T follicular helper cell (primary cell): ENCODE results near the gene S100A14.
"Not testable (repeated sequence)": the region's sequence is repeated elsewhere in the genome, so short reads cannot be mapped to it uniquely, and the experiment has no call there.

Experiments used
- DNase-seq: peaks from one replicate; pipeline ENCODE4 v3.0.0-alpha.2; 2020; ENCODE audit warnings: low read depth

Gene S100A14

GRCh38 chr1:153615406-153615805, 719 bp downstream of the S100A14 start:
- DNase-seq, result no peak

- DNase-seq, result no peak
These were observed 1.2 kb downstream of the S100A14 start for GRCh38 chr1:153614906-153615305.

GRCh38 chr1:153614189-153614900, 1.8 kb downstream of the S100A14 start:
- no peak for DNase-seq

- no peak for DNase-seq
These were observed 2.7 kb downstream of the S100A14 start for GRCh38 chr1:153613406-153613805.

GRCh38 chr1:153612755-153613331, 3.3 kb downstream of the S100A14 start, which contains the start of gene S100A16:
S100A16 (minus strand) TSS chr1:153613137; CDS start chr1:153608151, 4,986 bp downstream.
- no peak for DNase-seq

- DNase-seq, result no peak
These were observed 3.9 kb downstream of the S100A14 start for GRCh38 chr1:153612111-153612754.

GRCh38 chr1:153611356-153611755, 4.8 kb downstream of the S100A14 start:
- no peak for DNase-seq

- no peak for DNase-seq
These were observed 5.3 kb downstream of the S100A14 start for GRCh38 chr1:153610811-153611301.

- no peak for DNase-seq
These were observed 5.8 kb downstream of the S100A14 start for GRCh38 chr1:153610334-153610733.

- no peak for DNase-seq
These were observed 6.6 kb downstream of the S100A14 start for GRCh38 chr1:153609585-153609907.

GRCh38 chr1:153608742-153609584, 7.2 kb downstream of the S100A14 start:
- no peak for DNase-seq

GRCh38 chr1:153608089-153608682, 7.9 kb downstream of the S100A14 start:
- no peak for DNase-seq

- DNase-seq, result no peak
These were observed 8.7 kb downstream of the S100A14 start for GRCh38 chr1:153607381-153607780.

- no peak for DNase-seq
These were observed 9.9 kb downstream of the S100A14 start for GRCh38 chr1:153606194-153606593.

GRCh38 chr1:153602749-153603148, 13.4 kb downstream of the S100A14 start:
- no peak for DNase-seq

GRCh38 chr1:153599847-153600246, 16.3 kb downstream of the S100A14 start:
- DNase-seq, result no peak

- no peak for DNase-seq
These were observed 17.6 kb downstream of the S100A14 start for GRCh38 chr1:153598309-153599172.

GRCh38 chr1:153597206-153597605, 18.9 kb downstream of the S100A14 start:
- no peak for DNase-seq

- no peak for DNase-seq
These were observed 23.4 kb downstream of the S100A14 start for GRCh38 chr1:153592748-153593147.

- DNase-seq, result no peak
These were observed 27.6 kb downstream of the S100A14 start for GRCh38 chr1:153588482-153588881.

- not testable (repeated sequence) for DNase-seq
These were observed 28.1 kb downstream of the S100A14 start for GRCh38 chr1:153588033-153588432.
